D721Med (cell line): Measurements from ENCODE around the gene MS4A18.

ENCODE experiments used
- DNase-seq: peaks from one replicate; pipeline ENCODE4 v3.0.0; 2011; ENCODE audit warnings: low spot score; ENCODE audit not compliant: insufficient read length
- FAIRE-seq: peaks from 2 replicates; lab custom pipeline; 2011; peaks lifted over from hg19 to GRCh38; lab: Jason Lieb, UNC
- TF ChIP-seq, protein P1 (sequence below): IDR thresholded peaks from 2 replicates; pipeline ENCODE4 v1.5.1; 2012; ENCODE audit warnings: mild to moderate bottlenecking, control low read depth; ENCODE audit not compliant: insufficient read depth; ENCODE audit errors: missing control alignments

MS4A18 gene

GRCh38 chr11:60785806-60786361 is 61.4 kb downstream of the MS4A18 start:
- TF ChIP-seq, protein P1, sequence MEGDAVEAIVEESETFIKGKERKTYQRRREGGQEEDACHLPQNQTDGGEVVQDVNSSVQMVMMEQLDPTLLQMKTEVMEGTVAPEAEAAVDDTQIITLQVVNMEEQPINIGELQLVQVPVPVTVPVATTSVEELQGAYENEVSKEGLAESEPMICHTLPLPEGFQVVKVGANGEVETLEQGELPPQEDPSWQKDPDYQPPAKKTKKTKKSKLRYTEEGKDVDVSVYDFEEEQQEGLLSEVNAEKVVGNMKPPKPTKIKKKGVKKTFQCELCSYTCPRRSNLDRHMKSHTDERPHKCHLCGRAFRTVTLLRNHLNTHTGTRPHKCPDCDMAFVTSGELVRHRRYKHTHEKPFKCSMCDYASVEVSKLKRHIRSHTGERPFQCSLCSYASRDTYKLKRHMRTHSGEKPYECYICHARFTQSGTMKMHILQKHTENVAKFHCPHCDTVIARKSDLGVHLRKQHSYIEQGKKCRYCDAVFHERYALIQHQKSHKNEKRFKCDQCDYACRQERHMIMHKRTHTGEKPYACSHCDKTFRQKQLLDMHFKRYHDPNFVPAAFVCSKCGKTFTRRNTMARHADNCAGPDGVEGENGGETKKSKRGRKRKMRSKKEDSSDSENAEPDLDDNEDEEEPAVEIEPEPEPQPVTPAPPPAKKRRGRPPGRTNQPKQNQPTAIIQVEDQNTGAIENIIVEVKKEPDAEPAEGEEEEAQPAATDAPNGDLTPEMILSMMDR = no peak
- DNase-seq (no peak), FAIRE-seq (no peak)

- FAIRE-seq (no peak), DNase-seq (no peak)
- TF ChIP-seq, protein P1 = no peak
Observed at GRCh38 chr11:60786811-60787567, 62.5 kb downstream of the MS4A18 start.

GRCh38 chr11:60788401-60789125 is 64.0 kb downstream of the MS4A18 start:
- DNase-seq (no peak), FAIRE-seq (no peak)
- TF ChIP-seq, protein P1 = no peak

GRCh38 chr11:60790726-60791125 is 66.2 kb downstream of the MS4A18 start:
- DNase-seq (no peak), FAIRE-seq (no peak)
- TF ChIP-seq, protein P1 = no peak

DNA sequence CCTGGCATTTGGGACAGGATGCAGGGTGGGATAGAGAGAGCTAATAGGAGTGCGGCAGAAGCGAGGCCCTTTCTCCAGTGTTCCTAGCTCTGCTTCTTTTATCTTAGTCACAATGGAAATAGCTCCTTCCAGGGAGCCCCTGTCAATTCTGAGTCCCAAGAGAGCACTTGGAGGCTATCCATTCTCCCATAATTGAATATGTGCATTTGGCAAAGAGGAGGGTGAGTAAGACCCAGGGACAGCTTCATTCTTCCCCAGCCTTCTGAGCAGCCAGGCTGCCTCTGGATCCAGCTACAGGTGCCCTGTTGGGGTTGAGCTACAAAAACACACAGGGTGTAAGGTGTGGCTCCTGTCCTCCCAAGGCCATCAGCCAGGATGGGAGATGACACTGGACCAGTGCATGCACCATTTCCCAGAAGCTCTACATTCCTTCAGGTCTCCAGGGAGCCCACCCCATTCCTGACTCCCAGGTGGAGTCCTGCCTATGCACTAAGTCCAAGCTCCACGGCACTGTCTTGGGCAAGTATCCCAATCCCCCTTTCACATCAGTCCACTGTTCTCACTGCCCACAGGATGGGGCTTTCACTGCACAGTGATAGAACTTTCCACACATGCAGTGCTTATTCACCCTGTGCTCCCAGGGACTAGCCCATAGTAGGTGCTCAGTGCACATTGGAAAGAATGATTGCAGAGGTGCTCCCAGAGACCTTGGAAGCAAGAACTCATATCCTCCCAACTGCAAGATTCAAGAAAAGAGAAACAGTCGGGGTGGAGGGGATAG is 66.8 kb downstream of the MS4A18 start:
- TF ChIP-seq, protein P1 = no peak
- FAIRE-seq = no peak
- no peak for DNase-seq

DNA sequence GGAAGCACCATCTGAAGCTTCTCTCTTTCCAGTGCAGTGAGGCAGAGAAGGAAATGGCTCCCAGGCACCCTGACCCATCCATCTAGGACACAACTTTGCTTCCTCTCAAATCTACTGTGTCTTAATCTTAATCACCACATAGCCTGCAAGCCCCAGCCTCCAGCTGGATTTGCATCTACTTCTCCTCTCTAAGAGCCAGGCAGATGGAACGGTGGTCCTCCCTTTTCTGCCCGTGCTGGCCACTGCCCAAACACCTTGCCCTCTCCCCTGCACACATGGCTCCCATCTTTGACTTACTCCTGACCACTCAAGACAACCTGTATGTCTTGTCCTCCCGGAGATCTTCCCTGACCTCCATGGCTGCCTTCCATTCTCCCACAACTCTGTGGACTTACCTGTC is 68.0 kb downstream of the MS4A18 start:
- FAIRE-seq (no peak), DNase-seq (no peak)
- TF ChIP-seq, protein P1 = no peak
